Hippocampal formation (tissue), 2 donors: ENCODE results near the gene MFNG.

Experiments used
- DNase-seq, 2 donors: peaks; one replicate each; lab custom pipeline; 2025; lab: John Stamatoyannopoulos, UW

Gene MFNG

DNA sequence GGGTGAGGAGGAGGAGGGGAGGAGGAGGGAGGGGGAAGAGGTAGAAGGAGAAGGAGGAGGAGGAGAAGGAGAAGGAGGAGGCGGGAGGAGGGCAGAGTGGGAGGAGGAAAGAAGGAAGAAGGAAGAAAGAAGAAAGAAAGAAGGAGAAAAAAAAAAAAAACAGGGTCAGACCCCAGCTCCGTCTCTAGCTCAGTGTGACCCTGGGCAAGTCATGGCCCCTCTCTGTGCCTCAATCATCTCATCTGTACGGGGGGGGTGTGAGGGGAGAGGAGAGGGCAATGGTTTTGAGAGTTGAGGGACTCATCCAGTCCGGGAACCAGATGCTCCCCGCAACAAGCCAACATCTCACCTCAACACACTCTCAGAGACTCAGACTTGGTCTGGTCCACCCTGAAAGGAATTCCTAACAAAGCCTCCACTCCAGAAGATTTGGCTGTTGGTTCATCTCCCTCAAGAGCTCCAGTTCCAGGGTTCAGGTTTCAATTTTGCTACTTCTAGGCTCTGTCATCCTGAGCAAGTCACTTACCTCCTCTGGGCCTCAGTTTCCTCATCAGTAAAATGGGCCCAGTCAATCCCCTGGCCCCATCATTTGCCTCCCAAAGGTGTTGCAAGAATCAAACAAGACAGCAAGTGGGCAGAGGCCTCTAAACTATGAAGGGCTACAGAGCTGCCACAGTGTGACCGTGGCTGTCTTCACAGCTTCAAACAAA, 25.4 kb upstream of the MFNG start:
- DNase-seq: no peak

DNA sequence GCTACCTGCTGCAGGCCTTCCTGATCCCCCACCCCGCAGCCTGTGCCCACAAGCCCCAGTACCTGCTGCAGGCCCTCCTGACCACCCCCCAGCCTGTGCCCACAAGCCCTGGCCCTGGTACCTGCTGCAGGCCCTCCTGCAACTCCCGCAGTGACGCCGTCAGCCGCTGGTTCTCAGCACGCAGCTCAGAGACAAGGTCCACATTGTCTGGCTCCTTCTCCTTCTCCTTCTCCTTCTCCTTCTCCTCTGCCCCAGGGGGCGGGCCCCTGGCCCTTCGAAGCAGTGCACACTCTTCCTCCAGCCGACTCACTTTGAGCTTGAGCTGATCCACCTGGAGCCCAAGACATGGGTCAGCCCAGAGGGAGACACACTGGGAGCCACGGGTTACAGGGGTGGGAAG, 23.9 kb upstream of the MFNG start:
- no peak for DNase-seq

DNA sequence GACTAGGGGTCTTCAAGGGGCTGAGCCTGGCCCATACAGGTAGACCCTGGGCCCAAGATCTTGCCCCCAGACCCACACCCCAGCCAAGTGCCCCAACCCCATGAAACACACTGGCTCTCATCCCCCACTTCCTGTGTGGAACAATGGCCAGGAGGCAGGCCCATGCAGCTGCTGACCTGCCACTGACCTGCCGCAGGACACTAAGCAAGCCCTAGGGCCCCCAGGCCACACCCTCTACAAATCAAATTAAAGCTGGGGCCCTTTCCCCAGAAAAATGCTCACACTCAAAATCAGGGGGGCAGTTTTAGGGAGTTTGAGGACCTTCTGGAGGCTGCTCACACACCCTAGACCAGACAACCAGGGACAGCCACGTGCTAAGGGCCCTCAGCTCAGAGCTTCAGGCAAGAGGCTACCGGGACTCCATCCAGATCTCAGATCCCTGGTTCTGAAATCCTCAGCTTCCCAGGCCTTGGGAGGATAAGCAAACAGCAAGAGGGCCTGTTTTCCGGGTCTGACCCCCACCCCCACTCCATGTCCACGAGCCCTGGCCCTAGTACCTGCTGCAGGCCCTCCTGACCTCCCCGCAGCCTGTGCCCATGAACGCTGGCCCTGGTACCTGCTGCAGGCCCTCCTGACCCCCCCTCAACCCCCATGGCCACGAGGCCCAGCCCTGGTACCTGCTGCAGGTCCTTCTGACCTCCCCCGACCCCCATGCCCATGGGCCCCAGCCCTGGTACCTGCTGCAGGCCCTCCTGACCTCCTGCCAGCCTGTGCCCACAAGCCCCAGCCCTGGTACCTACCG, 23.1 kb upstream of the MFNG start:
- DNase-seq: no peak

DNA sequence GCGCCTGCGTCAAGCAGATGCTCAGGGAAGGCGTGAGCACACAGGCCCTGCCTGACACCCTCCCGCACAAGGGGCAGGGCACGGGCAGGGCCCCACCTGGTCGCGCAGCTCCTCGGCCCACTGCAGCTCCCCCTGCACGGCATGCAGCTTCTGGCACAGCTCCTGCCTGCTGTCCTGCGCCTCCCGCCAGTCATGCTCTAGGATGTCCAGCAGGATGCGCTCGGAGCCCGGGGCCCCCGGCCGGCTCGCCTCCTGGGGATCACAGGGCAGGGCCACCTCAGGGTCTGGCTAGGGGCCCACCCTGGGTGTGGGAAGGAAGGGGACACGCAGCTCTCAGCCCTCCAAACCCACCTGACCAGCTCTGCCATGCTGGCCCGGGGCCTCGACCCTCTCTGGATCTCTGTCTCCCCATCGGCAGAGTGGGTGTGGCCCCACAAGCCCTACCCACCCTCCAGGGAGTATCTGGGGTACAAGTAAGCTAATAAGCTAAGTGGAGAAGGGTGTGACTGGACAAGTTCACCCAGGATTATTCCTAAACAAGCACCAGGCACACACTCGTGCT, 22.3 kb upstream of the MFNG start:
- DNase-seq: no peak

DNA sequence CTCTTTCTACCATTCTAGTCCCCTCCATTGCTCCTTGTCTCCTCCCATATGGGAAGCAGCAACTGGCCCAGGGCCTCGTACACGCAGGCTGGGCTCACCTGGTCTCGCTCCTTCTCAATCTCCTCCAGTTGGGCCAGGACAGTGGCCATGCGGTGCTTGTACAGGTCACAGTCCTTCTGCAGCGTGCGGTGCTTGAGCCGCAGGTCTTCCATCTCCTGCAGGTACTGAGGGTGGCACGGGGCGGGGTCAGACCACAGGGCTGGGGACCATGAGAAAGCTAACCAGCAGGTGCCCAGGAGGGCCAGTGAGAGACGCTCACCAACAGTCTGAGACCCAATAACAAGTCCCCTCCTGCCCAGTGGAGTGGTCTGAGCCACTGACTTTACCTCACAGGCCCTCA, 21.5 kb upstream of the MFNG start:
- DNase-seq: no peak

DNA sequence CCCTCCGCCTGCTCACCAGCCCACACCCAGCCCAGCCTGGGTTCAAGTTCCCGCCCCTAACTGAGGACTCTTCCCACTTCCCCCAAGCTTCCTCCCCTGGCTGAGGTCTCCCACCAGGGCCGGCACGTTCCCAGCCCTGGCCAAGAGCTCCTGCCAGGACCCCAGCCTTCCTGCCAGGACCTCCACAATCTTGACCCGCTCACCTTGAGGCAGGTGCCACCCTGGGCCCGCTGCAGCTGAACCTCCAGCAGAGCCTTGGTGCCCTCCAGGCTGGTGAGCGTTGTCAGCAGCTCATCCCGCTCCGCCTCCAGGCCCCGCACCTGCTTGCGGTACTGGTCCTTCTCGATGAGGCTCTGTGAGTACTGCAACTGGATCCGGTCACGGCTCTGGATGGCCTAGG, 19.8 kb upstream of the MFNG start:
- DNase-seq: no peak

DNA sequence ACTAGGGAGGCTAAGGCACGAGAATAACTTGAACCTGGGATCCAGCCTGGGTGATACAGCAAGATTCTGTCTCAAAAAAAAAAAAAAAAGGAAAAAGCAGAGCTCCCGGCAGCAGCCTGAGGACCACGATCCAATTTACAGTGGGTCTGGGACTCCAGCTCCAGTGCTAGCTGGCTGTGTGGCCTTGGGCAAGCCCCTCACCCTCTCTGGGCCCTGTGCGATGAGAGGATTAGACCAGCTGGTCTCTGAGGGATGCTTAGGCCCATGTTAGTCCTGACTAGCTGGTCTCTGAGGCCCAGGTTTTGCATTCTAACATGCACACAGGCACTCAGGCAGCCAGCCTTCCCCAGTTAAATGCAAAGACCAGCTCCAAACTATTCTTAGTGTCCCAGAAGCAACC, 19.4 kb upstream of the MFNG start:
- no peak for DNase-seq

DNA sequence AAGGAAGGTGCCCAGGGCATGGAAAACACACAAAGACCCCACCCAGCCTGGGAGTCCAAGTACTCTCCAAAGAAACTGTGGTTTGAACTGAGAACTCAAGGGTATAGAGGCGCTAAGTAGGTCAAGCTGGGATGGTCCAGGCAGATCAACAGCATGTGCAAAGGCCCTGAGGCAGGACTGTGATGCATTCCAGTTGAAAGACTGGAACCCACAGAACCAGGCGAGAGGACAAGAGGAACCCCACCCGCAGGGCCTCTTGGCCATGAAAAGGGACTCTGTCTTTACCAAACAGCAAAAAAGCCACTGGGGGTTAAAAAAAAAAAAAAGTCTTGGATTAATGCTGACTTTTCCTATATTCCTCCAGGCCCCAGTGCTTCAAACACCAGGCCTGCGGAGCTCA, 18.8 kb upstream of the MFNG start:
- DNase-seq: no peak

DNA sequence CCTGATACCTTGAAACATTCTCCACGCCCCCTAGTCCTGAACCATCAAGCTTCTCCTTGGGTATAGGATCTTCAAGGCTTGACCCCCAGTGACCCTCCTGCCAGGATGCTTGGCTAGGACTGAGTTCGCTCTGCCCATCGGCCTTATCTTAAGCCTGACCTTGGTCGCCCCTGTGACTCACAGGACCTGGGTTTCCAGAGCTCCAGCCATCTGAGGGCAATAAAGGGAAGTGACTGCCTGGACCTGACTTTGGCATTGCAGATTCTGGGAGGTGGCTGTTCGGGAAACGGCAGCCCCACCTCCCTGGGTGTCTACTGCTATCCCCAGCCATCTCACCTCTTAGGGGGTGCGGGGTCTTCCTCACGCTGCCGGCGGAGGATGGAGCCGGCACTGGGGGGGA, 17.7 kb upstream of the MFNG start:
- DNase-seq: no peak

DNA sequence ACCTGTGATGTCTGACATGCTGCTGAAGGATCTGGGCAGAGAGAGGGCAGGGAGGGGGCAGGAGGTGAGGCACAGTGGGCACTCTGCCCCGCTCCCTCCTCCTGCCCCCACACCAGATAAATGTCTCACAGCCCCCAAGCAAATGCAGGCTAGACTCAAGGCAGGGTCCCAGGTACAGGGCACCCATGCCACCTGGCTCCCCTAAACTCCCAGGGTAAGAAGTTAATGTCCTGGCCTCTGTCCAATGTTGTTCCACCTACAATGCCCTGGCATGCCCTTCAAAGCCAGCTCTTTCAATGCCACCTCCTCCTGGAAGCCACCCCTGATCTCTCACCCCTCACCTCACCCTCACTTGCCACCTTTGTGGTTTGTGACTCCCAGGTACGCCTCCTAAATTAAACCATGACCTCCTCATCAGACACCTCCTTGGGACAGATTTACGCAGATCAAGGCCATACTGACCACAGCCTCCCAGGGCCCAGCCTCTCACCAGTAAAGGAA, 17.0 kb upstream of the MFNG start:
- no peak for DNase-seq

DNA sequence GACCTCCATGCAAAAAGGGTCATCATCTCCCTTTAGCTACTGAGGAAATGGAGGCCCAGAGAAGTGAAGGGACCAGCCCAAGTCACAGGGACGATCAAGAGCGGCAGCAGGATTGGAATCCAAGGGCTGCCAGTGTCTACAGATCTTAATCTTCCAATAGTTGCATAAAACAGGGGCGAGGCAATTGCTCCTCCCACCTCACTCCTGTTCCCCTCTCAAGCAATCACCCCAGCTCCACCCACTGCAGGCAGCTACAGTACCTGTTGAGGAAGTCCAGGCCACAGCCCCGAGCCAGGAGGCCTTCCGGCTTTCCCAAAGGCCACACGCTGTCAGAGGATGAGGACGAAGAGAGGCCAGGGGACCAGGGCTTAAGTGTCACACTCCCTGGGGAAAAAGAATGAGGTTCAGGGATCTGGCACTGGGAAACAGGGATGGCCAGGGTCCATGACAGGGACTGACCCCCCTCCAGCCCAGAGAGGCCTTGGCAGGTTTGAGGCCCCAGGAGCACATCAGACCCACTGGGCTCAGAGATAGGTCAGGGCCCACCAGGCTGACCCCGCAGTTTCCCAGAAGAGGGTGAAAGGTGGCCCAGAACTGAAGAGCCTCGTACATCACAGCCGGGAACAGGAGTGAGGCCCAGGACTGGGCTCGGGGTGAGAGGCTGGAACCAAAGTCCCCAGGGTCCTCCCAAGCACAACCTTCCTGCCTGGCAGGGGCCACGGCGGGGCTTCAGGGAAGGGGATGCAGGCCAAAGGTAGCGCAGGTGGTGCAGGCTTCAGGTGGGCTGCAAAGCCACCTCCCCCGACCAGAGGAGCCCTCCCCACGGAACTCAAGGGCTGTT, 16.4 kb upstream of the MFNG start:
- DNase-seq: no peak

DNA sequence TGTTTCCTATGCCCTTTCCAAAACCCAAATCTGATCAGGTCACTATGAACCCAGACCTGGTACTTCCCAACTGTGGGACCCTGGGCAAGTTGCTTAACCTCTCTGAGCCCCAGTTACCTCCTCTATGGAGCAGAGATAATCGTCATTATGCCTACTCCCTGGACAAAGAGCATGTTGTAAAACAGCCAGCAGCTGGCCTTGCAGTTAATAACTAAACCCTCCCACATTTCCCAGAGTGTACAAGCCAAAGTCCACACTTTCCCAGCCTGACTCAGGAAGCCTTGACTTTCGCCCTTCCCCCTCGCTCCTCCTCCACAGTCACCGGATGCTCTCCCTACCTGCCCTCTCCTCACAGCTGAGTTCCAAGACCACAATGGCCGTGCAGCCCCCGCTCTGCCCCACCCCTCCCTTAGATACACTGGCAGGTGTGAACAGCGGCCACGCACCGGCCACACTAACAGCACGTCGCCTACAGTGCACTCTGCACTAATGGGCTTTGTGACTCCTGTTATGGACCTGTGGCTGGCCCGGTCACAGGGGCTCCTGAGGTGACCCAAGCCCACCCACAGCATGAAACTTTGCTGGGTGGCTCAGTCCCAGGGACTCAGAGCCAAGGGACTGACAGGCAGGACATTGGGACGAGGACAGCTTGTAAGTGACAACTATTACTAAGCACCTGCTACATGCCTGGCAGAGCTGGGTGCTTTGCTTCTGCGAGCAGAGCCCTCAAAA, 15.6 kb upstream of the MFNG start:
- no peak for DNase-seq

DNA sequence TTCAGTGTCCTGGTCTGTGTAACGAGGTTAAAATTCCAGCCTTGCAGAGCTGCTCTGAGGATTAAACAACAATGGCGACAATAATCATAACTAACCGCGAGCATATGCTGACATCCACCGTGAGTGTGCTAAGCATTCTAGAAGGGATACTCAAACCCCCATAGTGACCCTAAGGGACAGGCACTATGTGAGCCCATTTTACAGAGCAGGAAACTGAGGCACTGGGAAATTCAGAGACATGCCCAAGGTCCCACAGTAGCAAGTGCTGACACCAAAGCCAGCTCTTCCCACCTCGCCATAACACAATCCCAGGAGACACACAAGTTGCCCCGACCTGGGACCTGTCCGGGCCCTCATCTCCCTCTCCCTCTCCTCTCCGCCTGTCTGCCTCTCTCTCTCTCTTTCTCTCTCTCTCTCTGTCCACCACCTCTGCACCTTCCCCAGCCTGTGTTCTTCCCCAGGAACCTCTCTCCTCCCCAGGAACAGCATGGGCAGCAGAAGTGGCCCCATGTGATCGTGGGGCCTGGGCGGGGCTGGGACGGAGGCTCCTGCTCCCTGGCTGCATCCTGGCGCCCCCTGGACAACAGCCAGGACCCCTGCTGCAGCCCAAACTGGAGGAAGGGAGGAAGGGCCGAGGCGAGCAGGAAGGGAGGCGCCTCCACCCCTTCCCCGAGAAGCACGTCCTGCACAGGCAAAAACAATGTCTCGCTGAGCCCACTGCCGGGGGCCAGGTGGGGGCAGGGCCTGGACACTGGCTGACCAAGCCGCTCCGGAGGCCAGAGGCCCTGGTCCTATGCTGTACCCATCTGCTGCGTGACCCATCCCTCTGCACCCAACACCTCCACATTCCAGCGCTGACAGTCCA, 14.8 kb upstream of the MFNG start:
- no peak for DNase-seq

DNA sequence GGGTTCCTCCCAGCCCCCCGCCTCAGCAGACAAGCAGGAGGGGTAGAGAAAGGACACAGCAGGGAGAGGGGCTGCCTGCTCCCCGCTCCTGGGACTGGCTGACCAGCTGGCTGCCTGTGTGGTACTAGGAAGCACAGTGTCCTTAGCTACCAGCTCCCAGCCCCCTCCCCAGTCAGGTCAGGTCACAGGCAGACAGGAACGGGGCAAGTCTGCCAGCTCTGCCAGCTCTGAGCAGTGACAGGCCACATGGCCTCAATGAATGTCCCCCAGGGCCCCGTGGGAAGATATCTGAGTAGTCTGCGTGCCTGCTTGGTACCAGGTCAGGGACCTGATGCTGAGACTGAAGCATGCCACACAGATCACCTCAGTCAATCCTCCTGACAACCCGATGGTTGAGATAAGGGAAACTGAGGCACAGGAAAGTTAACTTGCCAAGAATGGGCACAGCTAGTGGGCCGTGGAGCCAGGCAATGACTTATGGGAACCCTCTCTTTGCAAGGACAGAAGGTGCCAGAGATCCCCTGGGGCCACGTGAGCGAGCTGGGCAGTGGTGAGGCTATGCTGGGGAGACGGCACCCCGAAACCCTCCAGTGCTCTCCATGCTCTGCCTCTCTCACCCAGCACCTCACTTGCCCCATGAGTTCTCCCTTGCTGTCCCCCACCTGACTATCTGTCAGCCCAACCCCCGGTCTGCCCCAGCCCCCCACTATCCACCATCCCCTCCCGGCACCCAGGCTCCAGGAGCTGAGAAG, 13.8 kb upstream of the MFNG start:
- no peak for DNase-seq

DNA sequence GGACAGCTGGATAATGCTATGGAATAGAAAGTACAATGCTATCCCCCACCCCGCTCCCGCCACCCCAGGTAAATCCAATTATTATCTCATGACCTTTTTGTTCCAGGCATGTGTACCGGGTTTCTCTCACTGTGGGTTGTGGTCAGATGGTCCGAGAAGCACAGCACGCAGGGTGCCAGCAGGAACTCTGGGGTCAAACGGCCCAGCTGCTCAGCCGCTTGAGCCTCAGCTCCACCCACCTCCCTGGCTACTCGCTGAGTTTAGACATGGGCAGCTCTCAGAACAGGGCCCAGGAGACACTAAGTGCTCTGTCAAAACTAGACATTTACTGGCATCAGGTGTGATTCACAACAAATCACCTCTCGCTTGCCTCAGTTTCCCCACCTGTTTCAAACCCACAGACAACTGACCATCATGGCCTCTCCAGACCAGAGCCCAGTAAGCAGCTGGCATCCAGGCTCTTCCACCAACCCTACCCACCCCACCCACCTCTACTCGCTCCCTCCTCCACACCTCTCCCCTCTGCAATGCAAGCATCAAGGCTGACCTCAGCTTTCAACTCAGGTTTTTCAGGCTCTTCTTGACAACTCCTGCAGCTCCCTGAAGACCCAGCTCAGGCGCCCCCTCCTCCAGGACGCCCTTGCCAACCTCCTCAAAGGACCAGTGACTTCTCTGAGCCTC, 13.0 kb upstream of the MFNG start:
- no peak for DNase-seq

DNA sequence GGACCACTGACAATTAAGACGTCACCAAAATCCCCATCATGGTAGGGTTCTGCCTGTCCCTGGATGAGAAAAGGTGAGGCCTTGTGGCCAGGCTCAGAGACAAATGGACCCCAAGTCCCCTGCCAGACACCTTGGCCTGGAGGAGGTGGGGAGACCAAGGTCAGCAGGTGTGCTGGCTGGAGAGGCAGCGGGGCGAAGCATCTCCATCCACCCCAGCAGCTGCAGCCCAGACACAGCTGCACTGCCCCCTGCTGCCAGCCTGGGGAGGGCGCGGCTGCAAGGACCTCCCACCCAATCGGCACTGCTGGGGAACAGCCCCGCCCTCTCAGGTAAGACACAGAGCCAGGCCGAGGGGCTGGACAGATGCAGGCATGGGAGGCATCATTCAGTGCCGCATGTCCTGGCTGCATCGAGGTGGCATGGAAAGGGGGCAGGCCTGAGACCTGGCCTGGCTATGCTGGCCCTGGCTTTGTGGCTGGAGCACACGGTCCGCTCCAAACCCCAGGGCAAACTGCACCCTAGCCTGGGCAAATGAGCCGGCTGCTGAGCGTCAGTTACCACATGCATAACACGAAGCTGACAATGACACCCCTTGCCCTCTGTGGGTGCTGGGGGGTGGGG, 12.2 kb upstream of the MFNG start:
- no peak for DNase-seq

DNA sequence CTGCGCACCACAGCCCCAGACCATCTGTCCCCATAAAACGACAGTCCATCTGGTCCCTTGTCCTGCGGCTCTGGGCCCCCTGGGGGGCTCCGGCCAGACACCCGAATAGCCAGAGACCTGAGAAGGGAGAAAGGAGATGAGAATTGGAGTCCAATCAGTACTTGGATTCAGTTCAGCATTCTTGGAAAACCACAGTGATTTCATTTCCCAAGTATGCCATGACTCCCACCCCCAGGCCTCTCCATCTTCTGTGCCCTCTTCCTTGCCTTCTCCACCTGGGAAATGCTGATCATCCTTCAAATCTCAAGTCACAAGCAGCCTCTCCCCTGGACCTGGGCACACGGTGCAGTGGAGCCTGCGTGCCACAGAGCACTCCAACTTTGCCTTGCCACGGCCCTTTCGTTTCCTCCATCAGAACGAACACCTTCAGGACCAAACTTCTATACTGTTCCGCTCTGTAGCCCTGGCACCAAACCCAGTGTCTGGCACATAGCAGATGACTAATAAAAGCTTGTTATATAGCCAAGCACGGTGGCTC, 10.9 kb upstream of the MFNG start:
- no peak for DNase-seq

DNA sequence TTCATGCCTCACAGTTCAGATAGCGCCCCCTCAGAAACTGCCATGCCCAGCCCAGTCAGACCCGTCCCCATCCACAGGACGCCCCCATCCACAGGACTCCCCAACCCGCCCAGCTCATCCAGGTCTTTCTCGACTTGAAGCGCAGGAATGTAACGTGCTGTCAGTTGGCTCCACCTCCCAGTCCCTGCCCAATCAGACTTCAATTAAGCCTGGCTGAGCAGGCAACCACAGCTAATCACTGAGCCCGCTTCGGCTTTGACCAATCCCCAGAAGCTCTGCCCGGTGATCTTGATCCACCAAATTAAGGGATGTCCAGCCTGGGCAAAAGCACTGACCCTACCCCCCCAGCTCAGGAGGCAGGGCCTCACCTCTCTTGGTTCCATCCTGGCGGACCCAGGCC, 10.5 kb upstream of the MFNG start:
- no peak for DNase-seq

DNA sequence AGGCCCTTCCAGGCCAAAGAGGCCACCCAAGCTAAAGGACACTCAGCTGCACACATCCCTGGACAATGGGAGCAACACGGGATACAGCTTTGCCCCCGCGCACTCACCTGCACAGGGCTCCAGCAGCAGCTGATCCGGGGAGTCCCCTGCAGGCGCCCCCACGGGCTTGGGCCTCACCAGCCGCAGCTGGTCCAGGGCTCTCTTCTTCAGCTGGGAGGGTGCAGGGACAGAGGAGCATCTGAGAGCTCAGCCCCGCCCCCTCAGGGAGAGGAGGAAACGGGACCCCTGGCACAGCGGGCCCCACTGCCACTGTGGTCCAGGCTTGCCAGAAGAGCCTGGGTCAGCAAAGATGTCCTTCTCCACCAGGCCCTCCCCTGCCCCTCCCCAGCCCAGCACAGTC, 7.8 kb upstream of the MFNG start:
- no peak for DNase-seq
